Loucy (cell line): ENCODE data around the gene MMS19.

Source experiments
- H2AFZ ChIP-seq: fragments of 200-600 bp; sonication (generic); 2 replicates; pipeline ENCODE4 v1.6.0; 2016; ENCODE audit warnings: antibody characterized with exemption, mild to moderate bottlenecking, low read length, moderate library complexity
- H3F3A ChIP-seq: fragments of 200-600 bp; 2 replicates; pipeline ENCODE4 v1.6.0; 2016; ENCODE audit warnings: antibody characterized with exemption, low read depth, mild to moderate bottlenecking
- H3K27me3 ChIP-seq: fragments of 200-600 bp; sonication (generic); 2 replicates; pipeline ENCODE4 v1.6.1; 2014; ENCODE audit warnings: low read length, mild to moderate bottlenecking; ENCODE audit not compliant: insufficient read depth, poor library complexity, severe bottlenecking
- H3K36me3 ChIP-seq: fragments of 200-600 bp; sonication (generic); 2 replicates; pipeline ENCODE4 v1.6.1; 2016; ENCODE audit warnings: low read length; ENCODE audit not compliant: insufficient read depth
- H3K4me1 ChIP-seq: fragments of 200-600 bp; sonication (generic); 2 replicates; pipeline ENCODE4 v1.5.1; 2014; ENCODE audit warnings: low read length, mild to moderate bottlenecking; ENCODE audit not compliant: insufficient read depth, poor library complexity, severe bottlenecking
- H3K4me2 ChIP-seq: fragments of 200-600 bp; sonication (generic); 2 replicates; pipeline ENCODE4 v1.6.0; 2014; ENCODE audit warnings: antibody characterized with exemption, low read length, low read depth, mild to moderate bottlenecking; ENCODE audit not compliant: poor library complexity, severe bottlenecking
- H3K4me3 ChIP-seq: fragments of 200-600 bp; sonication (generic); 2 replicates; pipeline ENCODE4 v1.5.1; 2014; ENCODE audit warnings: low read length, mild to moderate bottlenecking, mixed read lengths; ENCODE audit not compliant: poor library complexity, severe bottlenecking
- H3K79me2 ChIP-seq: fragments of 200-600 bp; sonication (generic); 2 replicates; pipeline ENCODE4 v1.6.1; 2014; ENCODE audit warnings: low read length; ENCODE audit not compliant: insufficient read depth
- H3K9ac ChIP-seq: fragments of 200-600 bp; sonication (generic); 2 replicates; pipeline ENCODE4 v1.6.0; 2014; ENCODE audit warnings: mild to moderate bottlenecking, low read depth, low read length, moderate library complexity; ENCODE audit not compliant: poor library complexity, severe bottlenecking
- H3K9me2 ChIP-seq: fragments of 200-600 bp; sonication (generic); replicated peaks from 2 replicates; pipeline ENCODE4 v1.6.1; 2016; ENCODE audit warnings: low read depth, low read length, mixed read lengths
- H3K9me3 ChIP-seq: fragments of 200-600 bp; sonication (generic); 2 replicates; pipeline ENCODE4 v1.6.1; 2014; ENCODE audit warnings: mild to moderate bottlenecking, antibody characterized with exemption, low read length, low read depth; ENCODE audit not compliant: insufficient read depth
- H4K20me1 ChIP-seq: fragments of 200-600 bp; sonication (generic); 2 replicates; pipeline ENCODE4 v1.6.0; 2014; ENCODE audit warnings: antibody characterized with exemption, low read length, mild to moderate bottlenecking; ENCODE audit not compliant: insufficient read depth, poor library complexity, severe bottlenecking
- EZH2phosphoT487 ChIP-seq: fragments of 200-600 bp; IDR thresholded peaks from 2 replicates; pipeline ENCODE4 v1.6.1; 2018; ENCODE audit warnings: antibody characterized with exemption, mild to moderate bottlenecking, moderate library complexity, borderline replicate concordance
- TF ChIP-seq, protein P1 (sequence below): fragments of 200-600 bp; sonication (generic); conservative IDR thresholded peaks from 2 replicates; pipeline ENCODE4 v1.5.1; 2014; ENCODE audit warnings: mild to moderate bottlenecking, antibody characterized with exemption, low read length

The MMS19 gene

DNA sequence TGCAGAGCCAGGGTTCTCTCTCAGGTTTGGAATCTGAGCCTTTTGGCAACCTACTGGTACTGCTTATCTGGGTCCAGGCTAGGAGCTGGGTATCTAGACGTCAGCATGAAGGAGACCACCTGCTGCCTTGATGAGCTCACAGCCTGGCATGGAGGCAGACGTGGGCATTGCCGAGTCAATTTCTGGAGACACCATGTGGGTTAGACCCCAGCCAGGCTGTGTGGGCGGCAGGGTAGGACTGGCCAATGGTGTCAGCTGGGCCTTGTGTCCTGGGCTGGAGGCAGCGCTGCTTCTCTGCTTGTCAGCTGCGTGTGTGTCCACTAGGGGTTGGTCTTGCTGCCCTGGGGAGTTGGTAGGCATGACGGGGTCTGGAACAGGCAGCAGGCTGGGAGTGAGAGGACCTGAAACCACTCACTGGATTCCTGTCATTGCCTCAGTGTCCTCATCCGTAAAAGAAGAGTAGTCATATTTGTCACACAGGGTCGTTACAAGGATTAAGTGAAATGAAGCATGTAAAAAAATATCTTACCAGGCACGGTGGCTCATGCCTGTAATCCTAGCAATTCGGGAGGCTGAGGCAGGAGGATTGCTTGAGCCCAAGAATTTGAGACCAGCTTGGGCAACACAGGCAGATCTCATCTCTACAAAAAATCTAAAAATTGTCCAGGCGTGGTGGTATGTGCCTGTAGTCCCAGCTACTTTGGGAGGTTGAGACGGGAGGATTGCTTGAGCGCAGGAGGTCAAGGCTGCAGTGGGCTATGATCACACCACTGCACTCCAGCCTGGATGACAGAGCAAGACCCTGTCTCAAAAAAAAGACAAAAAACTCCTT, 42.7 kb upstream of the MMS19 start:
- Histone ChIP-seq H3K4me3 (no peak overlapping the region), H3K79me2 (no peaks in the 10 kb centered on the region), H3K9me3 (no peaks in the 10 kb centered on the region), H4K20me1 (no peaks in the 10 kb centered on the region), H3K4me1 (peaks cover 13% of the 10 kb centered on the region), H3K4me2 (no peak overlapping the region), H3K9me2 (no peaks in the 10 kb centered on the region), H2AFZ (no peak overlapping the region), H3K36me3 (no peaks in the 10 kb centered on the region), H3K27me3 (no peaks in the 10 kb centered on the region), H3F3A (no peaks in the 10 kb centered on the region), H3K9ac (no peak overlapping the region)
- no peak for TF ChIP-seq EZH2phosphoT487
- TF ChIP-seq, protein P1, sequence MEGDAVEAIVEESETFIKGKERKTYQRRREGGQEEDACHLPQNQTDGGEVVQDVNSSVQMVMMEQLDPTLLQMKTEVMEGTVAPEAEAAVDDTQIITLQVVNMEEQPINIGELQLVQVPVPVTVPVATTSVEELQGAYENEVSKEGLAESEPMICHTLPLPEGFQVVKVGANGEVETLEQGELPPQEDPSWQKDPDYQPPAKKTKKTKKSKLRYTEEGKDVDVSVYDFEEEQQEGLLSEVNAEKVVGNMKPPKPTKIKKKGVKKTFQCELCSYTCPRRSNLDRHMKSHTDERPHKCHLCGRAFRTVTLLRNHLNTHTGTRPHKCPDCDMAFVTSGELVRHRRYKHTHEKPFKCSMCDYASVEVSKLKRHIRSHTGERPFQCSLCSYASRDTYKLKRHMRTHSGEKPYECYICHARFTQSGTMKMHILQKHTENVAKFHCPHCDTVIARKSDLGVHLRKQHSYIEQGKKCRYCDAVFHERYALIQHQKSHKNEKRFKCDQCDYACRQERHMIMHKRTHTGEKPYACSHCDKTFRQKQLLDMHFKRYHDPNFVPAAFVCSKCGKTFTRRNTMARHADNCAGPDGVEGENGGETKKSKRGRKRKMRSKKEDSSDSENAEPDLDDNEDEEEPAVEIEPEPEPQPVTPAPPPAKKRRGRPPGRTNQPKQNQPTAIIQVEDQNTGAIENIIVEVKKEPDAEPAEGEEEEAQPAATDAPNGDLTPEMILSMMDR, result 0 out of 2 replicates have a peak, but pooled peaks have one; percentile 12

DNA sequence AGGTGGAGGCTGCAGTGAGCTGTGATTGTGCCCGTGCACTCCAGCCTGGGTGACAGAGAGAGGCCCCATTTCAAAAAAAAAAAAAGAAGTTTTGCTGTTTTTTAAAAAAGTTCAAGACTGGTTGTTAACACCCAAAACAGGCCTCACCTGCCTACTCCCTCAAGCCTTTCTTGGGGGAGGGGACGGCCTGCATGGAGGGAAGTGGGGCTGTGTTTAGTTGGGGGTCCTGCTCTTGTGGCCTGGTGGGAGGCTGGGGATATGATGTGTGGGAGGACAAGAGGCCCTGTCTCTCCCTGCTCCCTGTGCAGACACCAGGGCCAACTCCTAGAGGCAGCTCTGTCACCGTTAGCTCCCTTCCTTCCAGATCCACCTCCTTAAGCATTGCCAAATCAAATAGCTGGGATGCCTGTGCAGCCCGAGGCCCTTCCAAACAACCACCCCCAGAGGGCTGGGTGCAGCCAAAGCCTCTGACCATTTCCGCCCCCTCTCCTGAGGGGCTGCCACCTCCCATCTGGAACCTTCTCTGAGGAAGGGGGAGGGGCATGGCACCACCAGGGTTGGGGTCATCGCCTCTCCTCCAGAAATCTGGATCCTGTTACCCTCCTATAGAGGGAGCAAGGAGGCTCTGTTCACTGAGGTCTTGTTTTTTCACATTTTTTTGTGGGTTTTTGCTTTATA, 41.4 kb upstream of the MMS19 start:
- Histone ChIP-seq H3K27me3 (no peaks in the 10 kb centered on the region), H4K20me1 (no peaks in the 10 kb centered on the region), H3K9me3 (no peaks in the 10 kb centered on the region), H3K36me3 (no peaks in the 10 kb centered on the region), H3K4me3 (no peak overlapping the region), H3K9ac (no peak overlapping the region), H2AFZ (no peak overlapping the region), H3K4me2 (no peak overlapping the region), H3K9me2 (no peaks in the 10 kb centered on the region), H3K4me1 (peaks cover 13% of the 10 kb centered on the region), H3F3A (no peaks in the 10 kb centered on the region), H3K79me2 (no peaks in the 10 kb centered on the region)
- TF ChIP-seq EZH2phosphoT487, result no peak
- TF ChIP-seq, protein P1, result no peak

DNA sequence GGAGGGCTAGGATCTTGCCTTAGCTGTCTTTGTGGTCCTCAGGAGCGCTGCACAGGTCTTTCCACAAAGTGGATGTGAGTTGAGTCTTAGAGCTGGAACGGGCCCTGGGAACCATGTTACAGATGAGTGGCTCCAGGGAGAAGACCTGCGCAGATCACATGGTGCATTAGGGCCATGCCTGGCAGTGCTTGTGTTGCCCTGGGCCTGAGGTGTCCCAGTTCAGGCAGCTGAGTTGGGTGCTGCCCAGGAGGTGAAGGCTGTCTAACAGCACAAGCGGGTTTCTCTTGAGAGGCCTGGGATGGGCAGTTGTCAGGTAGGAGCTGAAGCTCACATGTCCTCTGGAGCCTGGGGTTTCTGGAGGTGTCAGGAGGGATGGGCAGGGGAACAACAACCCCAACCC, 40.6 kb upstream of the MMS19 start:
- no peak overlapping the region for H2AFZ ChIP-seq

More for the DNA sequence above, 40.6 kb upstream of the MMS19 start:
- Histone ChIP-seq H3F3A (no peaks in the 10 kb centered on the region), H3K9ac (no peak overlapping the region), H3K4me3 (no peak overlapping the region), H3K9me3 (no peaks in the 10 kb centered on the region), H3K4me1 (peaks cover 13% of the 10 kb centered on the region), H3K9me2 (no peaks in the 10 kb centered on the region), H3K4me2 (no peak overlapping the region), H3K27me3 (no peaks in the 10 kb centered on the region), H4K20me1 (no peaks in the 10 kb centered on the region), H3K36me3 (no peaks in the 10 kb centered on the region), H3K79me2 (no peaks in the 10 kb centered on the region)
- no peak for TF ChIP-seq EZH2phosphoT487
- TF ChIP-seq, protein P1, result no peak
